HG03175 (cell line): ENCODE measurements around the gene CERS2.

Source experiments
- ATAC-seq: cut with Tn5 transposase; IDR thresholded peaks from one replicate; pipeline ENCODE4 v1.9.1; 2021; ENCODE audit warnings: mild to moderate bottlenecking, moderate library complexity; ENCODE audit not compliant: unreplicated experiment

The CERS2 gene

DNA sequence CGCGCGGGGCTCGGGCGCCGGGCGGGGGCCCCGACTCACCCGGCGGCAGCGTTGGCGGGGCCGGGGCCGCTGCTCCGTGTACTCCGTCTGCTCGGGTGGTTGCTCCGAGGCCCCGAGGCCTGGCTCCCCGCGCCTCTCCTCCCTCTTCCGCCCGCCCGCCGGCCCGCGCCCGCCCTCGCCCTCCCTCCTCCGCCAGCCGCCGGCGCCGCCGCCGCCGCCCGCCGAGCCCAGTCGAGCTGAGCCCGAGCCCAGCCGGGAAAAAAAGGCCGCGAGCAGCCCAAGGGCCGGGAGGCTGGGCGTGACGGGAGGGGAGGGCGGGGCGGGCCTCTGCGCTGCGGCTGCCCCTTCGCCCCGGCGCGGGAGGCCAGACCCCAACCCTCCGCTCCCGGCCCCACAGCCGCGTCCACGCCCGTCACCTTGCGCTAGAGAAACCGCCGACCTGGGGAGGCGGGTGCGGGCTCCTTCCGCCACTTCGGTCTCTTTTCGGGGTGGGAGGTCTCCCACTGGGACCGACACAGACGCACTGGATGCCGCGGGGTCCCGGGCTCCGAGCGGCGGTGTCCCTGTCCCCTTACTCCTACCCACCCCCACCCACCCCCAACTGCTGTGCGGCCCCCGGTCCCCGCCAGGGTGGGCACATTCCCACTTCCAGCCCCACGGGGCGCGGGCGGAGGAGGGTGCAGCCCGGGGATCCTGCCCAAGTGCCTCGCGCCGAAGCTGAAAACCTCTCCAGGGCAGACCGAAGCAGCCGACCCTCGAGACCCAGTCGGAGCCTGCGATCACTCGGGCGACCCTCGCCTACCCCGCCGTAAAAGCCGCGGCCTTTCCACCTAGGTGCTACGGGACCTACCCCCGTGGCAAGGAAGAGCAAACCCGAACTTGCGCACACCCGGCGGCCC, at the start of gene CERS2:
TSS of gene CERS2 (minus strand) at position 256 of the 899 bp plus-strand sequence. CDS start 5,745 bp downstream, outside the sequence.
- ATAC-seq, result peak; percentile 56

GRCh38 chr1:151013518-151013917, 38.9 kb upstream of the CERS2 start:
- no peak for ATAC-seq

GRCh38 chr1:151012684-151013471, 38.2 kb upstream of the CERS2 start:
- ATAC-seq, result no peak

GRCh38 chr1:151011154-151011850, 36.7 kb upstream of the CERS2 start:
- no peak for ATAC-seq

GRCh38 chr1:151010346-151010726, 35.7 kb upstream of the CERS2 start:
- no peak for ATAC-seq

- no peak for ATAC-seq
Observed at GRCh38 chr1:151009674-151010345, 35.2 kb upstream of the CERS2 start.

DNA sequence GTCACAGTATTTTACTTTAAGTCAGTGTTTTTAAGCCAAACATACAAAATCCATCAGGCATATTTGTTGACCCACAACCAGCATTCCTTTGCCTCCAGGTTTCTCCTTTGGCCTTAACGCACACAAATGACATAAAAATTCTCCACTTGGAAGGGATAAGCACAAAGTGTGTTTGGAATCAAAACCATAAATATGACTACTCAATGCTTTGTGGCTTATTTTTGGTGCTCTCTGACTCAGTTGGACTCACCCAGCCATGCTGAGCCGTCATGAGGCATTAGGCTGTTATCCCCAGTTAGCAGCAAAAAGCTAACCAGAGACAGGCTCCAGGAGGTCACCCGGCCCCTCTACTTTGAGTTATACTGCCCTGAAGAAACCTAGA, 34.6 kb upstream of the CERS2 start:
- no peak for ATAC-seq

DNA sequence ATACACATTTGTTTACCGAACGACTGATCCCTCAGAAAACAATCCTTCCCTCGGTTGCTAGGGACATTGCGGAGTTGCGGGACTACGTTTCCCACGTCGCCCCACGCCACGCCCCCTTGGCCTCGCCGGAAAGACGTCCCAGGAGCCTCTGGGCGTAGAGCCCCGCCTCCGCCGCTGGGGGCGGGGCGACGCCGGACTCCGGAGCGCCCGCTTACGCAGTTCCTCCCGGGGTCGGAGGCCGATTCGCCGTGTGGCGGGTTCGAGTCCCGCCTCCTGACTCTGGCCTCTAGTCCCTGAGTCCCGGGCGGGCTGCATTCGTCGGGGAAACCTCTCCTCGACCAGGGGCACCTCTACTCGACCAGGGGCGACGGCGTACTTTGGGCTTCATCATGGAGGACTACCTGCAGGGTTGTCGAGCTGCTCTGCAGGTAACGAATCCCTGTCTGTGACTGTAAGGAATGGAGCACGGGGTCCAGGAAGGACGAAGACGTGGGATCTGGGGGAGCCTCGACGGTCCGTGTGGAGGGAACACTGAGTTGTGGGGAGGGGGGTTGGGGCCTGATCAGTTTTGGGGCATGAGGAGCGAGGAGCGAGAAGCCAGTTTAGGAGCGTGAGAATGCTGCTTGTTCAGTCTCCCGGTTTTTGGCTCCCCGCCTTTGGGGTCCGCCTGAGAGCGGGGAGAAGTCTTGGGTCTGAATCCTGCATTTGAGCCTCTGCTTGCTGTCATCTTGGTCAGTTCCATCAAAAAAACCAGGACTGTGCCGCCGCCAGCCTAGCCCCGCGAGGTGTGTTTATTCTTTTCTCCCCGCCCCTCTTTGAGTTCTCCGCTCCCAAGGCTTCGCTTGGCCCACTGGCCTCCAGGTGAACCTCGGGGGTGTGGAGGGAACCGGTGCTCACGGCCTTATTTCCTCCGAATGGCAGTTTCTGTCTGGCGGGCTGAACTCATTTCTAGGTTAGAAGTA, 33.9 kb upstream of the CERS2 start, which contains the start of gene PRUNE1:
TSS of gene PRUNE1 (plus strand) at position 206 of the 962 bp plus-strand sequence. CDS start at position 390, 184 bp downstream.
- peak; percentile 71 for ATAC-seq

GRCh38 chr1:151007853-151008243, 33.2 kb upstream of the CERS2 start:
- ATAC-seq, result no peak

GRCh38 chr1:151006327-151007052, 31.9 kb upstream of the CERS2 start, which contains the start of gene MINDY1:
Gene MINDY1, minus strand, starts transcription at chr1:151006902. Its CDS starts 4,285 bp downstream, at chr1:151002617.
- peak; percentile 34 for ATAC-seq

- no peak for ATAC-seq
Observed at GRCh38 chr1:151005729-151006319, 31.2 kb upstream of the CERS2 start.

DNA sequence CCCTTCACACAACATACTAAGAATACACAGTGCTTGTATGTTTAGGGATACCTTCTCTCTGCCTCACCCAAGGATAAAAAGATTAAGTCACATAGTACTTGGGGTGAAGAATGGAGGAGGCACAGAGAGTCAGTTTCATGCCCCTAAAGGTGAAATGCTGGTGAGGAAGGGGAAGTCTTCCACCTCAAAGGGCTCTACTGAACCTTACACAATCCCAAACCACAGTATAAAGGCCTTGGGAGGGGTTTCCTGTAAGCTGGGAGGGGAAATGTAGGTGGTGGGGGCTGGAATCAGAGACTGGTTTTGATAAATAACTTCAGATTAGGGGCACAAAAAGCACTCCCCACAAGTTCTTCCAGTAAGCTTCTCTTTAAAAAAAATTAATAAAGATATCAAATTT, 28.5 kb upstream of the CERS2 start:
- no peak for ATAC-seq

- no peak for ATAC-seq
Observed at GRCh38 chr1:151002611-151003010, 28.0 kb upstream of the CERS2 start.

- ATAC-seq, result no peak
Observed at GRCh38 chr1:151002051-151002450, 27.4 kb upstream of the CERS2 start.

DNA sequence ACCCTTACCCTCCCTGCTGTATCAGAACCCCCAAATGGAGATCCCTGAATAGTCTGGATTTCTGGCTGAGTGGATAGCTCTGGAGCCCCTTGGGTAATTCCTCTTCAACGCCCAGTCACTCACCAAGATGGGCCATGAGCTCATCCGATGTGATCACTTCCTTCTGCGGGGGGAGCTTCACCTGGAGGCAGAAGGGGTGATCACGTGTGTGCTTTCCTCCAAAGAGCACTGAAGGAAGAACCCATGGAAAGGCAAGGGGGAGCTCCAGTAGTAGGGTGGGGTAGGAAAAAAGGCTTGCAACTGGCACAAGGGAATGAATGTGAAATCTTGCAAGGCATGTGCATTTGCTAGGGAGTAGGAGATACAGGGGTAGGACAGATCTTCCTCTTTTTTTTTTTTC, 27.0 kb upstream of the CERS2 start:
- no peak for ATAC-seq

GRCh38 chr1:151000408-151000807, 25.8 kb upstream of the CERS2 start:
- ATAC-seq, result no peak

GRCh38 chr1:150999926-151000325, 25.3 kb upstream of the CERS2 start:
- ATAC-seq, result no peak

GRCh38 chr1:150999051-150999674, 24.5 kb upstream of the CERS2 start:
- no peak for ATAC-seq
